GM19240 (cell line): ENCODE data around the gene ADAMTSL1.

Experiments
- DNase-seq: peaks from one replicate; pipeline ENCODE4 v3.0.0; 2011; ENCODE audit warnings: low spot score; ENCODE audit not compliant: insufficient read length

Gene ADAMTSL1

DNA sequence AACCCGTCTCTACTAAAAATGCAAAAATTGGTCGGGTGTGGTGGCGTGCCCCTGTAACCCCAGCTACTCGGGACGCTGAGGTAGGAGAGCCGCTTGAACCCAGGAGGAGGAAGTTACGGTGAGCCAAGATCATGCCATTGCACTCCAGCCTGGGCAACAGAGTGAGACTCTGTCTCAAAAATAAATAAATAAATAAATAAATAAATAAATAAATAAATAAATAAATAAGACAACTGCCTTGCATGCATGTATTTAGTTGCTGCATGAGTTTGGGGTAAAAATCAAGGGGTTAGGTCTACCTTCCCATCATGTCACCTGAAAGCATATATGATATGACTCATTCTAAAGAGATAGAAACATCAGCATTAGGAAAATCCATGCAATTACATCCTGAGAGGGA, 254.0 kb downstream of the ADAMTSL1 start:
- no peak for DNase-seq

DNA sequence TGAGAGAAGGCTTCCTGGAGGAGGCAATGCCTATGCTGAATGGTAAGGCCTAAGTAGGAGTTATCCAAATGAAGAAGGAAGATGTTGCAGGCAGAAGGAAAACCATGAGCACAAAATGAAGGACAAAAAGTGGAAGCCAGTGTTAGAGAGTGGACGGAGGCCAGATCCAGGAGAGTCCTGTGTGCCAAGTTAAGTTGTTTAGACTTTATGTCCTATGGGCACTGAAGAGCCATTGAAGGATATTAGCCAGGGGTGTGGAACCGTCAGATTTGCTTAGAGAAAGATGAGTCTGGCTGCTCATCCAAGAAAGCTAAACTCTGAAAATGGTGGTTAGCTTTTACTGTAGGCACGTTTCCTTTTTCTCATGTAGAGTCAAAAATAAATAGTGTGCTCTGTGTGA, 254.7 kb downstream of the ADAMTSL1 start:
- no peak for DNase-seq

GRCh38 chr9:18730241-18730640, 256.3 kb downstream of the ADAMTSL1 start:
- DNase-seq: no peak

GRCh38 chr9:18739127-18739526, 265.2 kb downstream of the ADAMTSL1 start:
- no peak for DNase-seq

- DNase-seq: no peak
Measured at GRCh38 chr9:18739641-18740318, 265.8 kb downstream of the ADAMTSL1 start.

DNA sequence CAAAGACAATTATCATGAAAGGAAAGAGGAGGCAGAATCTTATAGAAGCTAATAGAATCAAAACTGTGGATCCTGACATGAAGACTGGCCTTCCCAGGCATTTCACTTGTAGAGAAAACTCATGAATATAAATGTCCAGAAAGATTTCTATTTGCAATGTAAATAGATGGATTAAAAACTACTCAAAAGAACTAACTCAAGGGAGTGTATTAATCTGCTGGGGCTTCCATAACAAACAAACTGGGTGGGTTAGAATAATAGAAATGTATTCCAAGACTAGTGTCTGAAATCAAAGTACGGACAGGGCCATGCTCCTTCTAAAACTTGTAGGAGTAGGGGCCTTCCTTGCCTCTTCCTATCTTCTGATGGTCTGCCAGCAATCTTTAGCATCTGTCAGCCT, 267.4 kb downstream of the ADAMTSL1 start:
- no peak for DNase-seq

- DNase-seq: no peak
Measured at GRCh38 chr9:18741945-18742344, 268.0 kb downstream of the ADAMTSL1 start.

DNA sequence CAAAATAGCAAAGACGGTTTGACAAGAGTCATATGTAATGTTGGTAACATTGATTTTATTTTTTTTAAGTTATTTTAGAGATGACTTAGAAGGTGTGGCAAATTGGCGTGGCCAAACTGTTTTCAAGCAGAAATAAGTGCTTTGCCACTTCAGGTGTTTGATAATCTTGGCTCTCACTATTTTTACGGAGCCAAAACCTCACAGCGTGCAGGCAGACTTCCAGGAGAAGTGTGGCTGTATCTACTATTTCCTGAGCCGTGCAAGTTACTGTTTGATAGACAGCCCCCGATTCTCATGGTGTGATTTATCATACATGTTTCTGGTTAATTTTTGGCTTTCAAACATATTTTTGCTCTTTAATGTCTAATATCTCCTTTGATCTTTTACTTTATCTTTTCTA, 269.5 kb downstream of the ADAMTSL1 start:
- DNase-seq: no peak

- no peak for DNase-seq
Measured at GRCh38 chr9:18743971-18744370, 270.0 kb downstream of the ADAMTSL1 start.

DNA sequence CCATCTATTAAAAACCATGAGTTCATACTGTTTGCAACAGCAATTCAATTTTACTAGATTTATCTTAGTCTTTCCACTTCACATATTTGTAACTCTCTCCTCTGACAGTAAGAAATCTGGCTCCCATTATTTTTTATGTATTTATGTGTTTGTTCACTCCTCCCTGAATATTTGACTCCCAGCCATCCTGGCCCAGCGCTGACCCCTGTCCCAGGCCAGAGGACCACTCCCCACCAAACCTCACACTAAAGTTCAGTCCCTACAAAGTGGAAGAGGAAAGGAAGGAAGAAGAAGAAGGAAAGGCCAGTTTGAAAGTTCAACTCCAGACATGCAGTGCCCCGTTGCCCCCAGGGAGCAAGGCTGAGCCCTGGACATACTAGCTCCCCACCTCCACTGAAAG, 271.8 kb downstream of the ADAMTSL1 start:
- no peak for DNase-seq

DNA sequence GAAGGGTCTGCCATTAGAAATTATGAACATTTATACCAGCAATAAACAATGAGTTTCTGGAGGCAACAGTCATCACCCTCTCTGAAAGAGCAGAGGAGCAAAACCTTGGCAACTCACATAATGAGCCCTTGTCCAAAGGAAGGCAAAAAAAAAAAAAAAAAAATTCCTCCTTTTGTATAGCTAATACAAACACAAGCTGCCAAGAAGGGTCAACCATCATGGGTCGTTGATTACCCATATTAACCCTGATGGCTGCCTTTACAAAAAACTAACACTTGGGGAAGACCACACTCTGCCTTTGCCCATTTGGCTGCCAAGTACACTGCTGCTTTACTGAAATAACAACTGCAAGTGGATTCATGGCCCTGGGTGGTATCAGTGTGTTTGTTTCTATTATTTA, 272.7 kb downstream of the ADAMTSL1 start:
- no peak for DNase-seq

GRCh38 chr9:18747595-18747994, 273.6 kb downstream of the ADAMTSL1 start:
- no peak for DNase-seq

DNA sequence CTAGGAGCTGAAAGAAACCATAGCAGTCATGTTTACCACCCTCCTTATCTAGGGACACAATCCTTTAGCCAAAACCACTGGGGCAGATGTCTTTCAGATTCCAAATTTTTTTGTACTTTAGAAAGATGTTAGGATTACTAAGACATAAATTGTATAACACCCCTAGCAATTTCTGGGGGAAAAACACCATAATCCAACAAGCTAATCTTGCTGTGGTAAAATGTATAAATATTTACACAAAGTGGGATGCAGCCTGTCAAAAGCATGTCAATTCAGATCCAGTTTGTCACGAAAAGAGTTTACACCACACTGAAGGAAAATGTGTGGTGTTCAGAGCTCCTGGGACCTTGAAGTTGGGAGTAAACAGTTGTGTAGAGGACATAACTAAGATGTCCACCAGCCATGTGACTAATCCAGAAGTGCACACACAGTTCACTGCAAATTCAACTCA, 274.3 kb downstream of the ADAMTSL1 start:
- no peak for DNase-seq

DNA sequence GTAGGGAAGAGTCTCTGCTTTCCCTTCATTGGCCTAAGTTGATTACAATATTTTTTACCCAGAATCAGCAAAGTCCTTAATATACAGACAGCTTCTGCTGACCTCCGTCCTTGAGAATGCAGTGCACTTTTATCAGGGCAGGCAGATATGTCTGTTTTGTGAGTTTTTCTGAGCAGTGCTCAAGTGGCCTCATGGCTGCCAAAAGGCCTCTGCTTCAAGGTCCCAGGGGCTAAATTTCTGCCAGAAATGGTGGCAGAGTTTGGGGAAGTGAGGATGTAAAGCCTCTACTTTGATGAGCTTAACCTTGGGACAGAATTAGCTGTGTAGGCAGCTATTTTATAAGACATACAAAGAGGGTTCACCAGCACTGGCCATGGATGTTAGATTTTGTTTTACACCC, 275.8 kb downstream of the ADAMTSL1 start:
- no peak for DNase-seq

GRCh38 chr9:18753904-18754303, 280.0 kb downstream of the ADAMTSL1 start:
- DNase-seq: no peak

DNA sequence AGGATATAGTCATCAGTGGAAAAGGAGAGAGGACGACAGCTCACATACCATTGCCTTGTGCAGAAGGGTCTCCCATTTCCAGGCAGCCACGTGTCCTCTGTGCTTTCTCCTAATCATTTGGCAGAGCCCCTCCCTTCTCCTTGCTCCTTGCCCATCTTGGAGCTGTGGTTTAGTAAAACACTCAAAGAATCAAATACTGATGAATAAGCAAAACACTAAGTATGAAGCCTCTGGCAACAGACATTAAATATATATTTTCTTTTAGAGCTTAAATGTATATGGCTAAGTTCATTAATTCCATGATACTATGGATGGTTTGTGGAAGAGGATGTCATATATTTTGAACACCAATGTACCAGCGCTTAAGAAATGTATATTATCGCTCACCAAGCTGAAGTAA, 280.6 kb downstream of the ADAMTSL1 start:
- no peak for DNase-seq

GRCh38 chr9:18755263-18755662, 281.3 kb downstream of the ADAMTSL1 start:
- DNase-seq: no peak

GRCh38 chr9:18756712-18757125, 282.8 kb downstream of the ADAMTSL1 start:
- no peak for DNase-seq

DNA sequence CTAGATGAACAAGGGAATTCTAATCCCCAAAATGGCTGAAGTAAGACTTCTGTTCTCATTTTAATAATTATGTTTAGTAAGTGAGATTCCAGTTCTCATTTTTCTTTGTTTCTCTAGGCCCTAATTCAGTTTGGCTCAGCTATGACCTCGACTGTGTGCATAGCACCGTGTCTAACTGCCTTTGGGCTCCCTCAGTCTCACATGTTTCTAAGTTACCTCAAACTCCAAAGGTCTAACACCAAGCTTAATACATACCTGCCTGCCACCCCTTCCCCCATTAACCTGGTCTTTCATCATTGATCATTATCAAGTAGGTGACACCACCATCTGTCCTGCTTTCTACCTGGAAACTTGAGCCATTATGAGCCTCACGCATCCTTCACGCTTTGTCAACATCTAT, 285.9 kb downstream of the ADAMTSL1 start:
- no peak for DNase-seq

- DNase-seq: no peak
Measured at GRCh38 chr9:18761742-18762300, 287.9 kb downstream of the ADAMTSL1 start.

DNA sequence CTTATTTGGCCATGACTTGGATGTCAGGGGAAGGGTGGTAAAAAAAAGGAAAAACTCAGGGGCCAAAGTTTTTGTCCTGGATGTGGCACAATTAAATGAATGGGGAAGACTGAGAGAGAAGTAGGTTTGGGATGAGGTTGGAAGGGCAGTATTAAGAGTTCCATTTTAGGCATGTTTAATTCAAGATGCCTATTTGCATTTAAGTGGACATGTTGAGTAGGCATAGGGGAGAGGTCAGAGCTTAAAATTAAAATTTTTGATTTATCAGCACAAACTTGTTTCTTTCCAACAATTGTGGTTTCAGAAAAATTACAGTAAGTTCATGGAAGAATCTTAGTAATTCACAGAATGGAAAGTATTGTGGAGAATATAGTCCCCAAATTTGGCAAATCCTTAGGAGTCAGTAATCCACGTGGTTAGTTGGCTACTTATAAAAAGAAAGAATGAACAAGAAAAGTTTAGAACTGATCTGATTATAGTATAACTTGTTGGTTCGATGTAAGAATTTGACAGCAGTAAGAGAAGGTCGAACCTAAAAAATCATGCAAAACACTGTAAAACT, 293.1 kb downstream of the ADAMTSL1 start:
- DNase-seq: no peak

DNA sequence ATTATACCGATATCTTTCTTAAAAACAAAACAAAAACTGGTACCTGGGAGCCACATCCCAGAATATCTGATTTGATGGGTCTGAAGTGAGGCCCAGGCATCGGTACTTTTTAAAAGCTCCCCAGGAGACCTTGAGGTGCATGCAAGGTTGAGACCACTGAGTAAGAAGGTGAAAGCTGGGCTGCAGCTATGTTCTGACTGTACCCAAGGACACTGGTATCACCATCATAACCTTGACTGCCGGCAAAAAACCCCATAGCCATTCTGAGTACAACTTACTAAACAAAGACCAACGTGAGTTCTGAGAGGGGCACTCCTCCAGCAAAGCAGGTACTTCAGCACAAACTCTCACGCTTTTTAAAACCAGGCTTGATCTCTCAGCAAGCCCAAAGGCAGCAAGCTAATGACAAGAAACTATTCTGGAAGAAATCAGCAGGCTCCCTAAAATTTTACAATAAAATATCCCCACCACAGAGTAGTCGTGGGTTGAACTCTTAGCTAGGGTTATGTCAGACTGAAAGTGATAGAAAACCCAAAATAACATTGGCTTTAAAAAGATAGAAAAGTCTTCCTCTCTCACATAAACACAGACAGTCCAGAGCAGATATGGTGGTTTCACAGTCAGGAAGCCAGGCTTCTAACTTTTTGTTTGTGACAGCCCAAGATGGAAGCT, 295.1 kb downstream of the ADAMTSL1 start:
- no peak for DNase-seq
